Stimulated activated CD8-positive, alpha-beta memory T cell treated with anti-CD3 and anti-CD28 coated beads, Interleukin-15, amount 100 ng/mL, for 1 hour (primary cell): Measurements from ENCODE around the gene ACSF3.
A peak's percentile ranks its signal among the peaks of the same experiment; 100 is the strongest.

ENCODE experiments used
- DNase-seq: peaks from one replicate; pipeline ENCODE4 v3.0.0-alpha.2; 2020; ENCODE audit warnings: low read depth

ACSF3 gene

GRCh38 chr16:89095491-89095951, 1.9 kb downstream of the ACSF3 start:
- DNase-seq = no peak

GRCh38 chr16:89096042-89096717, 2.5 kb downstream of the ACSF3 start:
- no peak for DNase-seq

- peak; percentile 10 for DNase-seq
Measured at GRCh38 chr16:89096768-89097391, 3.2 kb downstream of the ACSF3 start.

GRCh38 chr16:89097392-89097772, 3.7 kb downstream of the ACSF3 start:
- DNase-seq = no peak

GRCh38 chr16:89098767-89099430, 5.2 kb downstream of the ACSF3 start:
- DNase-seq = no peak

- DNase-seq = no peak
Measured at GRCh38 chr16:89099905-89100304, 6.3 kb downstream of the ACSF3 start.

- DNase-seq = no peak
Measured at GRCh38 chr16:89100601-89101302, 7.1 kb downstream of the ACSF3 start.

- DNase-seq = no peak
Measured at GRCh38 chr16:89101303-89102040, 7.8 kb downstream of the ACSF3 start.

GRCh38 chr16:89102041-89102471, 8.4 kb downstream of the ACSF3 start:
- DNase-seq = no peak

- no peak for DNase-seq
Measured at GRCh38 chr16:89102481-89103073, 8.9 kb downstream of the ACSF3 start.

GRCh38 chr16:89103156-89103555, 9.5 kb downstream of the ACSF3 start:
- DNase-seq = no peak

GRCh38 chr16:89103781-89104180, 10.1 kb downstream of the ACSF3 start:
- DNase-seq = no peak

- DNase-seq = no peak
Measured at GRCh38 chr16:89104303-89104702, 10.7 kb downstream of the ACSF3 start.

GRCh38 chr16:89104930-89105571, 11.4 kb downstream of the ACSF3 start:
- DNase-seq = no peak

- no peak for DNase-seq
Measured at GRCh38 chr16:89105599-89106151, 12.0 kb downstream of the ACSF3 start.

GRCh38 chr16:89106533-89107202, 13.0 kb downstream of the ACSF3 start:
- DNase-seq = no peak

- DNase-seq = no peak
Measured at GRCh38 chr16:89107203-89107582, 13.5 kb downstream of the ACSF3 start.

GRCh38 chr16:89108416-89108815, 14.8 kb downstream of the ACSF3 start:
- DNase-seq = no peak

- no peak for DNase-seq
Measured at GRCh38 chr16:89110641-89111040, 17.0 kb downstream of the ACSF3 start.

GRCh38 chr16:89111263-89111662, 17.6 kb downstream of the ACSF3 start:
- DNase-seq = no peak
